ENCODE results near the gene POLR3G.

DNA sequence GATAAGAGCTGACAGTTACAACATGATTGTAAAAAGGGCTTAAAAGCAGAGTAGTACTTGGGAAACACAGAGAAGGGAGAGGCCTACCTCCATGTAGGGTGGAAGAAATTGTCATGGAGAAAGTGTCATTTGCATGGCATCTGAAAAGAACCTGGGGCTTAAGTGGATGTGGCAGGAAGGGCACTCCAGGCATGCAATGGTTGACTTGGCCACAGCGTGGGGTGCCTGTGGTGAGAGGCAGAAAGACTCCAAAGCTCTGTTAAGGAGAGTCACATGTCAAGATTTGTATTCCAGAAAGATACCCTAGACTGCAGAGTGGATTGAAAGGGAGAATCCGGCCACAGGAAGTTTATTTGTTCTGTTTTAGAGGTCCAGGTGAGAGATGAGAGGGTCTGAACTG is 2.4 kb downstream of the POLR3G start:
- TF ChIP-seq, protein P1, sequence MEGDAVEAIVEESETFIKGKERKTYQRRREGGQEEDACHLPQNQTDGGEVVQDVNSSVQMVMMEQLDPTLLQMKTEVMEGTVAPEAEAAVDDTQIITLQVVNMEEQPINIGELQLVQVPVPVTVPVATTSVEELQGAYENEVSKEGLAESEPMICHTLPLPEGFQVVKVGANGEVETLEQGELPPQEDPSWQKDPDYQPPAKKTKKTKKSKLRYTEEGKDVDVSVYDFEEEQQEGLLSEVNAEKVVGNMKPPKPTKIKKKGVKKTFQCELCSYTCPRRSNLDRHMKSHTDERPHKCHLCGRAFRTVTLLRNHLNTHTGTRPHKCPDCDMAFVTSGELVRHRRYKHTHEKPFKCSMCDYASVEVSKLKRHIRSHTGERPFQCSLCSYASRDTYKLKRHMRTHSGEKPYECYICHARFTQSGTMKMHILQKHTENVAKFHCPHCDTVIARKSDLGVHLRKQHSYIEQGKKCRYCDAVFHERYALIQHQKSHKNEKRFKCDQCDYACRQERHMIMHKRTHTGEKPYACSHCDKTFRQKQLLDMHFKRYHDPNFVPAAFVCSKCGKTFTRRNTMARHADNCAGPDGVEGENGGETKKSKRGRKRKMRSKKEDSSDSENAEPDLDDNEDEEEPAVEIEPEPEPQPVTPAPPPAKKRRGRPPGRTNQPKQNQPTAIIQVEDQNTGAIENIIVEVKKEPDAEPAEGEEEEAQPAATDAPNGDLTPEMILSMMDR (IDR thresholded peaks at IDR 0.05) = no peak
- no peak for TF ChIP-seq POLR2A (IDR thresholded peaks at IDR 0.05)

All from heart left ventricle (tissue), 13 donors.